CD4-positive, alpha-beta T cell (primary cell): ENCODE data around the gene SPINK1. TPM values are rescaled to one million over a fixed set of nuclear protein-coding genes. Genes with fewer than 3 reads are reported as not detected.

Experiments
- ATAC-seq: fragments of 200-7000 bp; cut with Tn5 transposase; one replicate; pipeline ENCODE4 v1.10.0; 2022; ENCODE audit warnings: mild to moderate bottlenecking; ENCODE audit not compliant: poor library complexity
- CTCF ChIA-PET: fragments of 350-600 bp; sonication (Branson Sonifier 250); formaldehyde crosslinking; loops from one replicate; lab custom pipeline; 2021; ENCODE audit warnings: antibody characterized with exemption, inconsistent platforms; lab: Charles Lee
- POLR2A ChIA-PET: fragments of 350-600 bp; sonication (Branson Sonifier 250); formaldehyde crosslinking; loops from one replicate; lab custom pipeline; 2021; ENCODE audit warnings: antibody characterized with exemption, inconsistent platforms; lab: Charles Lee
- DNase-seq, 14 experiments: peaks; one replicate each; pipeline ENCODE4 v3.0.0-alpha.2; 2013 to 2020; ENCODE audit warnings: mixed read lengths in 2 of 14
- H3K27ac ChIP-seq, 2 donors: one replicate each; pipeline versions ENCODE4 v1.5.1 to v1.7.0; 2013; ENCODE audit warnings: low read length in 2 of 2, low read depth in 1 of 2, mild to moderate bottlenecking in 1 of 2
- H3K27me3 ChIP-seq, 2 experiments: 1 replicate in 1 of 2; 2 replicates in 1 of 2; pipeline versions ENCODE4 v1.6.1 to v1.7.0; 2013; ENCODE audit warnings: low read length in 2 of 2, control low read depth in 1 of 2, mild to moderate bottlenecking in 1 of 2, moderate library complexity in 1 of 2; ENCODE audit not compliant: insufficient read depth in 2 of 2, control insufficient read depth in 1 of 2
- H3K36me3 ChIP-seq: one replicate; pipeline ENCODE4 v1.6.1; 2013; ENCODE audit warnings: low read length, control low read depth; ENCODE audit not compliant: insufficient read depth
- H3K4me1 ChIP-seq: one replicate; pipeline ENCODE4 v1.6.1; 2013; ENCODE audit warnings: low read length, control low read depth; ENCODE audit not compliant: insufficient read depth
- H3K4me3 ChIP-seq: one replicate; pipeline ENCODE4 v1.5.1; 2013; ENCODE audit warnings: mild to moderate bottlenecking, low read length, moderate library complexity
- H3K9me3 ChIP-seq, 2 experiments: 1 replicate in 1 of 2; 2 replicates in 1 of 2; pipeline versions ENCODE4 v1.6.1 to v1.7.0; 2013; ENCODE audit warnings: low read length in 2 of 2, mild to moderate bottlenecking in 2 of 2, control low read depth in 1 of 2, moderate library complexity in 1 of 2; ENCODE audit not compliant: control insufficient read depth in 1 of 2, insufficient read depth in 1 of 2
- H3K27ac Mint-ChIP-seq: one replicate; pipeline ENCODE4 v1.8.0; 2020; ENCODE audit warnings: mixed read lengths
- H3K27me3 Mint-ChIP-seq: one replicate; pipeline ENCODE4 v1.8.0; 2021; ENCODE audit warnings: mixed read lengths
- H3K36me3 Mint-ChIP-seq: one replicate; pipeline ENCODE4 v1.8.0; 2021; ENCODE audit warnings: low read depth, mixed read lengths
- H3K4me1 Mint-ChIP-seq: one replicate; pipeline ENCODE4 v1.8.0; 2021; ENCODE audit warnings: low read depth, mixed read lengths
- H3K4me3 Mint-ChIP-seq: one replicate; pipeline ENCODE4 v1.8.0; 2020; ENCODE audit warnings: mild to moderate bottlenecking, mixed read lengths
- H3K9me3 Mint-ChIP-seq: one replicate; pipeline ENCODE4 v1.8.0; 2020; ENCODE audit warnings: mixed read lengths
- intact Hi-C, 2 experiments: fragments of 100-400 bp; cut with DNase I in 1 of 2; cut with micrococcal nuclease in 1 of 2; formaldehyde crosslinking; loops; one replicate each; pipeline versions ENCODE4 v1.15.1 to v1.9.0; 2023 to 2025; cut with DNase I, micrococcal nuclease
- total RNA-seq, 174 experiments: library from RNA in 2 of 174; stranded (reverse) in 2 of 174; gene quantifications; one replicate each; pipeline ENCODE4 v1.2.3 and lab custom pipeline; 2021 to 2026
- TF ChIP-seq, protein P1 (sequence below): fragments of 200-600 bp; IDR thresholded peaks from one replicate; pipeline ENCODE4 v1.8.0; 2022; ENCODE audit warnings: antibody characterized with exemption, mild to moderate bottlenecking

Gene SPINK1
- total RNA-seq, 2 experiments from 2014 or later: not detected

DNA sequence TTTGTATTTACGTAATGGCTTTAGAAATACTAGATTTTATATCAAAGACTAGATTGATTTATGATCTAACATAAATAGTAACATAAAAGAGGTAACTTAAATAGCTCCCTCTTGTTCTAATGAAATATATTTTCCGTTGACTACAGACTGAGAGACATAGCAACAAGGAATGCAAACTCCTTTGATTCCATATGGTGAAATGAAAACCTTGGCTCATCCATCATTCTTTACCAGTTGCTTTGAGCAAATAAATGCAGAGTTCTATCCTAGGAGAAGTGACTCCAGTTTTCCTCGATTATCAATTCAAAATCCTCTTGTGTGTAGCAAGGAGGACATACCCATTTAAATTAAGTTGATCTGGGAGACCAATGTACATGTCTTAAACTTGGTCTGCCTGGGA, 31.0 kb downstream of the SPINK1 start:
- no peak overlapping the region for H3K4me3 Mint-ChIP-seq
- CTCF ChIA-PET: no interaction called here
- no peaks in the 10 kb centered on the region for H3K36me3 Mint-ChIP-seq
- H3K27ac ChIP-seq: no peak overlapping the region
- no peak overlapping the region for H3K4me3 ChIP-seq
- no peaks in the 10 kb centered on the region for H3K9me3 ChIP-seq
- H3K27me3 Mint-ChIP-seq: no peaks in the 10 kb centered on the region
- ATAC-seq: no peak
- no peaks in the 10 kb centered on the region for H3K4me1 Mint-ChIP-seq
- no peaks in the 10 kb centered on the region for H3K9me3 Mint-ChIP-seq
- intact Hi-C loops: no loop called here
- TF ChIP-seq, protein P1, sequence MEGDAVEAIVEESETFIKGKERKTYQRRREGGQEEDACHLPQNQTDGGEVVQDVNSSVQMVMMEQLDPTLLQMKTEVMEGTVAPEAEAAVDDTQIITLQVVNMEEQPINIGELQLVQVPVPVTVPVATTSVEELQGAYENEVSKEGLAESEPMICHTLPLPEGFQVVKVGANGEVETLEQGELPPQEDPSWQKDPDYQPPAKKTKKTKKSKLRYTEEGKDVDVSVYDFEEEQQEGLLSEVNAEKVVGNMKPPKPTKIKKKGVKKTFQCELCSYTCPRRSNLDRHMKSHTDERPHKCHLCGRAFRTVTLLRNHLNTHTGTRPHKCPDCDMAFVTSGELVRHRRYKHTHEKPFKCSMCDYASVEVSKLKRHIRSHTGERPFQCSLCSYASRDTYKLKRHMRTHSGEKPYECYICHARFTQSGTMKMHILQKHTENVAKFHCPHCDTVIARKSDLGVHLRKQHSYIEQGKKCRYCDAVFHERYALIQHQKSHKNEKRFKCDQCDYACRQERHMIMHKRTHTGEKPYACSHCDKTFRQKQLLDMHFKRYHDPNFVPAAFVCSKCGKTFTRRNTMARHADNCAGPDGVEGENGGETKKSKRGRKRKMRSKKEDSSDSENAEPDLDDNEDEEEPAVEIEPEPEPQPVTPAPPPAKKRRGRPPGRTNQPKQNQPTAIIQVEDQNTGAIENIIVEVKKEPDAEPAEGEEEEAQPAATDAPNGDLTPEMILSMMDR: no peak
- no peak for DNase-seq
- H3K4me1 ChIP-seq: no peaks in the 10 kb centered on the region
- H3K27me3 ChIP-seq: no peaks in the 10 kb centered on the region
- no peak overlapping the region for H3K27ac Mint-ChIP-seq
- H3K36me3 ChIP-seq: no peaks in the 10 kb centered on the region
- POLR2A ChIA-PET: no interaction called here

DNA sequence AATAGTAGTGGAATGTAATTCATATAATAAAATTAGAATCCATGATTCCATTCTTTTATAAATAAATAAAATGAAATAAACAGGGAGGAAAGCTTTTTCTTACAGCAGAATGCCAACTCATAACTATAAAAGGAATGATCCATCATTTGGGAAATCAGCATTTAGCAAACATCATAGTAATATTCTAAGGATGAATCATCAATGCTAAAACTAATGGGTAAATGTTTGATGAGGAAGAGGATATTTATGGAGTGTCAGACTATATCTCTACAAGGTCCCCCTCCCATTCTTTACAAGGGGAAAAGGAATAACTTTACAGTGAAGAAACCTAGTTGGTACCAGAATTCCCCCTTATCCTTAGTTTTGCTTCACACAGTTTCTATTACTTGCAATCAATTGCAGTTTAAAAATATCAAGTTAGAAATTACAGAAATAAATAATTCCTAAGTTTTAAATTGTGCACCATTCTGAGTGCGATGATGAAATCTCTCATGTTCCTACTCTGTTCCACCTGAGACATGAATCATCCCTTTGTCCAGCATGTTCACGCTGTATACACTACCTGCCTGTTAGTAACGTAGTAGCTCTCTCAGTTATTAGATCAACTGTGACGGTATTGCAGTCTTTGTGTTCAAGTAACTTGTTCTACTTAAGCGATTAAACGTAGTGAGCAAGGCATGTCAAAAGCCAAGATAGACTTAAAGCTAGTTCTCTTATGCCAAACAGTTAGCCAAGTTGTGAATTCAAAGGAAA, 34.7 kb downstream of the SPINK1 start:
- DNase-seq (no peak), ATAC-seq (no peak)
- Histone ChIP-seq H3K27me3 (no peaks in the 10 kb centered on the region), H3K9me3 (no peaks in the 10 kb centered on the region), H3K36me3 (no peaks in the 10 kb centered on the region), H3K4me1 (no peaks in the 10 kb centered on the region), H3K4me3 (no peak overlapping the region), H3K27ac (no peak overlapping the region)
- Mint-ChIP-seq H3K27me3 (no peaks in the 10 kb centered on the region), H3K36me3 (no peaks in the 10 kb centered on the region), H3K9me3 (no peaks in the 10 kb centered on the region), H3K4me1 (no peaks in the 10 kb centered on the region), H3K27ac (no peak overlapping the region), H3K4me3 (no peak overlapping the region)
- TF ChIP-seq, protein P1: no peak
- intact Hi-C loops: no loop called here
- ChIA-PET POLR2A (no interaction called here), CTCF (no interaction called here)

DNA sequence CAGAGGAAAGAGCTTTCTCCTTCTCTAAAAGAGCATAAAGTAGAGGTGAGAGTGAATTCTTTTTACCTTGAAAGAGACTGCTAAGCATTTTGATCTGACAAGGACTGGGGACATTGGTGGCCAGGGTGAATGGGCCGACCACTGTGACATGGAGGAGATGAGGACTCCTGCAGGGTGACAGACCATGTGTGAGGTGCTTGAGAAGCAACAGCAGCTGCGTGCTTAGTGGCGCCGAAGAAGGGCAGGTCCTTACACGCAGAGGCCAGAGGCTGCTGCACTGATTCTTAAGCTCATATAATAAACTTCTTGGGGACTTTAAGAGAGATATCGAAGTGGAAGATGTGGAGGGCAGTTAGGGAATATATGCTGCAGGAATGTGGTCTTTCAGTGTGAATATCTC, 40.3 kb downstream of the SPINK1 start:
- H3K36me3 Mint-ChIP-seq: no peaks in the 10 kb centered on the region
- ChIA-PET POLR2A (no interaction called here), CTCF (no interaction called here)
- no peaks in the 10 kb centered on the region for H3K27me3 Mint-ChIP-seq
- H3K9me3 Mint-ChIP-seq: no peaks in the 10 kb centered on the region
- no peaks in the 10 kb centered on the region for H3K9me3 ChIP-seq
- H3K27me3 ChIP-seq: no peaks in the 10 kb centered on the region
- no peak overlapping the region for H3K27ac Mint-ChIP-seq
- intact Hi-C loops: no loop called here
- H3K4me3 ChIP-seq: no peak overlapping the region
- TF ChIP-seq, protein P1: no peak
- ATAC-seq: no peak
- DNase-seq: no peak
- no peaks in the 10 kb centered on the region for H3K4me1 ChIP-seq
- no peaks in the 10 kb centered on the region for H3K36me3 ChIP-seq
- no peak overlapping the region for H3K4me3 Mint-ChIP-seq
- no peak overlapping the region for H3K27ac ChIP-seq
- no peaks in the 10 kb centered on the region for H3K4me1 Mint-ChIP-seq
